GM20000 (cell line): ENCODE results near the gene PPARA.
A peak's percentile ranks its signal among the peaks of the same experiment; 100 is the strongest.

Source experiments
- DNase-seq: peaks from one replicate; pipeline ENCODE4 v3.0.0; 2012; ENCODE audit warnings: low spot score
- TF ChIP-seq, protein P1 (sequence below): IDR thresholded peaks from 2 replicates; pipeline ENCODE4 v1.5.1; 2012; ENCODE audit warnings: mild to moderate bottlenecking, control low read depth; ENCODE audit errors: extremely low read depth, missing control alignments

PPARA gene

DNA sequence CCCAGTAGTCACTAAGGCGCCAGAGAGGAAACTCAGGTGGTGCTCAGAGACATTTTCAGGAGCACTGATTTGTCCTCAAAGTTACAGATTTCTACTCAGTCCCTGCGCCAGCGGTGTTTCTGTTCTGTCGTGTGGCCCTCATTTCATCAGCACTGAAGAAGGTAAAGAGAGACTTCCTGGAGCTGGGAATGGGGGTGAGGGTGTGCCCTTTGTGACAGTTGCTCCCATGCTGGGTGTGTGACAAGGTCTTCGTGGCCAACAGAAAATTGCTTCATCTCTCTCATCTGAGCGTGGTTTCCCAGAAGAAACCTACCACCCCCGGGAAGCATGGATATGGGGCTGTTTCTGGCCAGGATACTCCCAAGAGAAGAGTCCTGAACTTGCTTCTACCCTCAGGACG, 2.0 kb upstream of the PPARA start:
- DNase-seq, result no peak
- TF ChIP-seq, protein P1, sequence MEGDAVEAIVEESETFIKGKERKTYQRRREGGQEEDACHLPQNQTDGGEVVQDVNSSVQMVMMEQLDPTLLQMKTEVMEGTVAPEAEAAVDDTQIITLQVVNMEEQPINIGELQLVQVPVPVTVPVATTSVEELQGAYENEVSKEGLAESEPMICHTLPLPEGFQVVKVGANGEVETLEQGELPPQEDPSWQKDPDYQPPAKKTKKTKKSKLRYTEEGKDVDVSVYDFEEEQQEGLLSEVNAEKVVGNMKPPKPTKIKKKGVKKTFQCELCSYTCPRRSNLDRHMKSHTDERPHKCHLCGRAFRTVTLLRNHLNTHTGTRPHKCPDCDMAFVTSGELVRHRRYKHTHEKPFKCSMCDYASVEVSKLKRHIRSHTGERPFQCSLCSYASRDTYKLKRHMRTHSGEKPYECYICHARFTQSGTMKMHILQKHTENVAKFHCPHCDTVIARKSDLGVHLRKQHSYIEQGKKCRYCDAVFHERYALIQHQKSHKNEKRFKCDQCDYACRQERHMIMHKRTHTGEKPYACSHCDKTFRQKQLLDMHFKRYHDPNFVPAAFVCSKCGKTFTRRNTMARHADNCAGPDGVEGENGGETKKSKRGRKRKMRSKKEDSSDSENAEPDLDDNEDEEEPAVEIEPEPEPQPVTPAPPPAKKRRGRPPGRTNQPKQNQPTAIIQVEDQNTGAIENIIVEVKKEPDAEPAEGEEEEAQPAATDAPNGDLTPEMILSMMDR, result no peak

DNA sequence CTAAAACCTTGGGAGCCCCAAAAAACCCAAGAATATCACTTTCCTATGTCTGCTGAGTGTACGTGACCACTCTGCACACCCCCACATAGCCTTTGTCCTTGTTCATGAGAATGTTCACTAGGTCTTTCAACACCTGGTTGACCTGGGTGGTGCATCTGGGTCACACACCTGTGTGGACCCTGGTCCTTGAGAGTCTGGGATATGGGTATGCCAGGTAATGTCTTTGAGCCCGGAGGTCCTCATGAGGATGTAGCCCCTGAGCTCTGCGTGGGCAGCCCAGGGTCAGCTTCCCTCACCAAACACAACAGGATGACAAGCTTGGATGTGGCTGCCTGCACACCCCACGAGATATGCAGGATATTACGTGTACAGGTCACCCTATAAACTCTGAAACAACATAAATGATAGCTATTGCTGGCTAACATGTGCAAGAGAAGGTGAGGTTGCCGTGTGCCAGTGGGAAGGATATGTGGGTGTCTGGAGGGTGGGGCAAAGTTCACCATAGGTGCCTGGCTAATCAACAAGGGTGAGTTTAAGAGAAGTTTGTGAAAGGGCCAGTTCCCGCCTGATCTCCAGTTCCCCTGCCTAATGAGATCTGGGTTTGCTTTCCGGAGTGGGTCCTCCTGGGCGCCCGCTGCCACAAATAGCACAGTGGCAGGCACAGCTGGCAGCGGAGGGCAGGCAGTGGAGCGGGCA, 1.4 kb upstream of the PPARA start:
- no peak for DNase-seq
- TF ChIP-seq, protein P1, result no peak

DNA sequence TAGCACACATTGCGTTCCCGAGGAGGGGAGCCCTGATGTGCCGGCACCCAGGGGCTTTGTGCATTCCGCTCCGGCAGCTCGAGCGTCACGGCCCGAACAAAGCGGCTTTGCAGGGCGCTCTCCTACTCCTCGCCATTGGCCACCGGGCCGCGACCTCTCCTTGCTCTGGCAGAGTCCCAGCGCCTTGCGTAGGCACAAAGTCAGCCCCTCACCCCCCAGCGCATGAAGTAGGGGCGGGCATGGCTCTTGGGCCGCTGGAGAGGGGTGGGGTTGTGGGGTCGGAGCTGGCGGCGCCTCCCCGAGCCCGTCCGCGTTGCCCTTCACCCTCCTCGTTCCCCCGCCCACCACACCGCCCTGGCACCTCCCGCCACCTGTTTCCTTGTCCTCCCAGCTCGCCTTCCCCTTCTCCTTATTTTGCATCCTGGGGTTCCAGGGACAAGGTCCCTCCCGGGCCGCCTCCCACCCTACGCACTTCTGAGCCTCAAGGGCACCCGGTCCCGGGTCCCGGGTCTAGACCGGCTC, 753 bp upstream of the PPARA start:
- no peak for DNase-seq
- TF ChIP-seq, protein P1, result no peak

DNA sequence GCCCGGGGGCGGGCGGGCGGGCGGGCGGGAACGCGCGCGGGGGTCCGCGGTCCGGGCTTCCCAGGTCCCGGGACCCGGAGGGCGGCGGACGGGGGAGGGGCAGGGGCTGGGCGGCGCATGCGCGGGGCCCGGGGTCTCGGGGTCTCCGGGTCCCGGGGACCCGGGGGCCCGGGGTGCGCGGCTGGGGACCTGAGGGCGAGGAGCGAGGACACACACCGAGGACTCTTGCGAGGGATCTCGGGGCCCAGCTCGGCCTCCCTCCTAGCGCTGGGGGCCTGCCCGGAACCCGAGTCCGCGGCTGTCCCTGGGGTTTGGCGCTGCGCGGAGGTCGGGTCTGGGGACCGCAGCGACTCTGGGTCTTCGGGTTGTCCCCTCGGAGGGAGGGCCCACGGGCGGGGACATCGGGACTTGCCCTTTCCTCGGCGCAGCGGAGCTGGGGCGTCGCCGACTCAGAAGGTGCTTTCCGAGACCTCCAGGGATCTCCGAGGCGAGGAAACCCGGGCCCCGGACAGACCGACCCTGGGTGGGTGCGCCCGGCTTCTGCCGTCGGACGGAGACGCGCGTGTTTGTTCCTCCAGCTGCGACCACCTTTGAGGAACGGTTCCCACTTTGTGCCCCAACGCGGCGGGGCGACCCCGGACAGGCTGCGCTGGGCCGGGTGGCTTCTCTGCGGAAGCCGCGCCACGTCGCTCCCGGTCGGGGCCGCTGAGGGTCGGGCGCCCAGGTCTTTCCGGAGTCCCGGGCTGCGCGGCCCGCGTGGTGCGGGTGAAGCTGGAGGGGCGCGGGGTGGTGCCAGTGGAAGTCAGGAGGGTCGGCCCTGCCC, 540 bp downstream of the PPARA start:
- TF ChIP-seq, protein P1, result no peak
- peak; percentile 85 for DNase-seq

DNA sequence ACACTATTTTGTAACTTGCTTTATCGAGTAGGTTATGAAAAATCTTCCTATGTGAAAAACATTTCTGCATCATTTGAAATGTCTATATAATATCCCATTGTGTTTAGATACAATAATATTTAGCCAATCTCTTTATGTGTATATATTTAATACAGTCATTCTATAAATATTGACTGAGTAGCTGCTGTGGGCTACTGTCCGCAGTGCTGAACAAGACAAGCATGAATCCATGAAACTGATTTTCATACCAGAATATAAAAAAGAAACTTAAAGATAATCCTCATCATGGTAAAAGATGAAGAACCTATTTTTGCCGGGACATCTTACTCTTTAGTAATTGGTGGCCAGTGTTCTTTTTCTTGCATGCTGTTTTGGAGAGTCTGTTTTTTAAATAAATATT, 3.6 kb downstream of the PPARA start:
- TF ChIP-seq, protein P1, result no peak
- DNase-seq, result no peak

DNA sequence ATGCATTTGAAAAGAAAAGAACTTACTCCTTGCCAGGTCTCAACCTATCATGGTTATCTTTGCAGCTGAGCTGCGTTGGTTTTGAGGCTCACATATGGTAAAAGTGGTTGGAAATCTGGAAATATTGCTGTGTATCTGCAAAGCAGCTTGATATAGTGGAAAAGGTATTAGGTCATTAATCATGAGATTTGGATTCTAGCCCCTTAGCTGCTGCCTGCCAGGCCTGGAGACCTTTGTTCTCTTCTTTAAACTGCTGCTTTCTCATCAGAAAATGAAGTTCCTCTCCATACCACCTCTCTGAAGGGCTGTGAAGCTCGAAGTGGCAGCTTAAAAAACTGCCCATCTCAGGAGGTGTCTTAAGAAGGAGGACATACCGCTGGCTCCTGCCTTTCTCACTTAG, 5.7 kb downstream of the PPARA start:
- no peak for DNase-seq
- TF ChIP-seq, protein P1, result no peak

DNA sequence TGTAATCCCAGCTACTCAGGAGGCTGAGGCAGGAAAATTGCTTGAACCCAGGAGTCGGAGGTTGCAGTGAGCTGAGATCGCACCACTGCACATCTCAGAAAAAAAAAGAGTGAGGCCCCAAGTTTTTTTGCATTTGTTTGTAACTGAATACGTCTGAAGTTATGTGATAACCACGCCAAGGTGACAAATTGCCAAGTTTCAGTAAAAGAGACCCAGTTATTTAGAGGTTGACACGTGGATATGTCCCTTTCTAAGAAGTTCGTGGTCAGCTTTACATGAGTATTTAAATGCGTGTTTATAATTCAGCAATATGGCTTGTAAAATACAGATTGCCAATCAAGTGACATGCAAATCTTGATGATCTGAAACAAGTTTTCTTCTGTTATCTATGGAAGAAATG, 8.0 kb downstream of the PPARA start:
- TF ChIP-seq, protein P1, result no peak
- no peak for DNase-seq
